Ishikawa (cell line): Measurements from ENCODE around the gene TMEM222.

Experiments
- CEBPB ChIP-seq: IDR thresholded peaks from 2 replicates; pipeline ENCODE4 v1.6.1; 2012
- CREB1 ChIP-seq: IDR thresholded peaks from 2 replicates; pipeline ENCODE4 v1.6.1; 2012; ENCODE audit warnings: low read depth
- EGR1 ChIP-seq: IDR thresholded peaks from 2 replicates; pipeline ENCODE4 v1.6.1; 2012
- EP300 ChIP-seq: IDR thresholded peaks from 2 replicates; pipeline ENCODE4 v1.6.1; 2012; ENCODE audit warnings: borderline replicate concordance
- FOXM1 ChIP-seq: IDR thresholded peaks from 2 replicates; pipeline ENCODE4 v1.6.1; 2012; ENCODE audit warnings: low read depth, borderline replicate concordance
- NFIC ChIP-seq: IDR thresholded peaks from 2 replicates; pipeline ENCODE4 v1.6.1; 2012
- RAD21 ChIP-seq: IDR thresholded peaks from 2 replicates; pipeline ENCODE4 v1.6.1; 2012; ENCODE audit warnings: low read depth
- TAF1 ChIP-seq: IDR thresholded peaks from 2 replicates; pipeline ENCODE4 v1.6.1; 2012; ENCODE audit warnings: low read depth, mild to moderate bottlenecking
- TCF12 ChIP-seq: IDR thresholded peaks from 2 replicates; pipeline ENCODE4 v1.6.1; 2012; ENCODE audit warnings: low read depth
- TEAD4 ChIP-seq: IDR thresholded peaks from 2 replicates; pipeline ENCODE4 v1.6.1; 2012
- YY1 ChIP-seq: IDR thresholded peaks from 2 replicates; pipeline ENCODE4 v1.6.1; 2012; ENCODE audit warnings: low read depth
- ZBTB7A ChIP-seq: IDR thresholded peaks from 2 replicates; pipeline ENCODE4 v1.6.1; 2012; ENCODE audit warnings: low read depth
- TF ChIP-seq, protein P1 (sequence below): IDR thresholded peaks from 2 replicates; pipeline ENCODE4 v1.6.1; 2012
- TF ChIP-seq, protein P2 (sequence below): IDR thresholded peaks from 2 replicates; pipeline ENCODE4 v1.6.1; 2012
- TF ChIP-seq, protein P3 (sequence below): IDR thresholded peaks from 2 replicates; pipeline ENCODE4 v1.6.1; 2012; ENCODE audit warnings: low read depth, mild to moderate bottlenecking

TMEM222 gene

DNA sequence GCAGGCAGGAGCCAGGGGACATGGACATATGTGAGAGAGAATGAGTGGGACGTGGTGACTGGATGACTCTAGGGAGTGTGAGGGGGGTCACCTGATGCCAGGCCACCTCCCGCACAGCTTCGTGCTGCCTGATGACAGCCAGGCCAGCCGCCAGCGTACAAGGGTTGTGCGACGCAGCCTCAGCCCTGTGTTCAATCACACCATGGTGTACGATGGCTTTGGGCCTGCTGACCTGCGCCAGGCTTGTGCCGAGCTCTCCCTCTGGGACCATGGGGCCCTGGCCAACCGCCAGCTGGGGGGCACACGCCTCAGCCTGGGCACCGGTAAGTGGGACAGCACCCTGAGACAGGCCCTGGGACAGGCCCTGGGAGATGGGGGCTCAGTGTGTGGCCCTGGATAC, 31.2 kb downstream of the TMEM222 start:
- TF ChIP-seq YY1 (no peak), EP300 (no peak), NFIC (no peak), ZBTB7A (no peak), FOXM1 (no peak), CREB1 (no peak), TEAD4 (no peak), EGR1 (no peak)
- TF ChIP-seq, protein P1, sequence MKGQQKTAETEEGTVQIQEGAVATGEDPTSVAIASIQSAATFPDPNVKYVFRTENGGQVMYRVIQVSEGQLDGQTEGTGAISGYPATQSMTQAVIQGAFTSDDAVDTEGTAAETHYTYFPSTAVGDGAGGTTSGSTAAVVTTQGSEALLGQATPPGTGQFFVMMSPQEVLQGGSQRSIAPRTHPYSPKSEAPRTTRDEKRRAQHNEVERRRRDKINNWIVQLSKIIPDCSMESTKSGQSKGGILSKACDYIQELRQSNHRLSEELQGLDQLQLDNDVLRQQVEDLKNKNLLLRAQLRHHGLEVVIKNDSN = no peak

DNA sequence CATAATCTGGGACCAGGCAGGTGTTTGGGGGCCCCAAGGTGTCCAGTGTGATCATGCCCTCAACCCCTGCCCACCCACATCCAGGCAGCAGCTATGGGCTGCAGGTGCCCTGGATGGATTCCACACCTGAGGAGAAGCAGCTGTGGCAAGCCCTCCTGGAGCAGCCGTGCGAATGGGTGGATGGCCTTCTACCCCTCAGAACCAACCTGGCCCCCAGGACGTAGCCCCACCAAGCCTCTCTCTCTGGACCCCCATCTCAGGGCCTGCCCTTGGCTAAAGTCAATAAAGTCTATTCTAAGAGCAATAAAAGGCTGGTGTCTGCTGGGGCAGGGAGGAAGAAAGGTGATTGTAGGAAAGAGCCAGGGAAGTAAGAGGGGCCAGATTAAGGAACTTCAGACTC, 31.7 kb downstream of the TMEM222 start:
- TF ChIP-seq CREB1 (no peak), RAD21 (no peak), FOXM1 (no peak), YY1 (no peak), ZBTB7A (no peak), NFIC (no peak), TEAD4 (no peak), EGR1 (no peak), TCF12 (no peak), EP300 (no peak), CEBPB (no peak), TAF1 (no peak)
- TF ChIP-seq, protein P2, sequence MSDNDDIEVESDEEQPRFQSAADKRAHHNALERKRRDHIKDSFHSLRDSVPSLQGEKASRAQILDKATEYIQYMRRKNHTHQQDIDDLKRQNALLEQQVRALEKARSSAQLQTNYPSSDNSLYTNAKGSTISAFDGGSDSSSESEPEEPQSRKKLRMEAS = no peak
- TF ChIP-seq, protein P1 = no peak
- TF ChIP-seq, protein P3, sequence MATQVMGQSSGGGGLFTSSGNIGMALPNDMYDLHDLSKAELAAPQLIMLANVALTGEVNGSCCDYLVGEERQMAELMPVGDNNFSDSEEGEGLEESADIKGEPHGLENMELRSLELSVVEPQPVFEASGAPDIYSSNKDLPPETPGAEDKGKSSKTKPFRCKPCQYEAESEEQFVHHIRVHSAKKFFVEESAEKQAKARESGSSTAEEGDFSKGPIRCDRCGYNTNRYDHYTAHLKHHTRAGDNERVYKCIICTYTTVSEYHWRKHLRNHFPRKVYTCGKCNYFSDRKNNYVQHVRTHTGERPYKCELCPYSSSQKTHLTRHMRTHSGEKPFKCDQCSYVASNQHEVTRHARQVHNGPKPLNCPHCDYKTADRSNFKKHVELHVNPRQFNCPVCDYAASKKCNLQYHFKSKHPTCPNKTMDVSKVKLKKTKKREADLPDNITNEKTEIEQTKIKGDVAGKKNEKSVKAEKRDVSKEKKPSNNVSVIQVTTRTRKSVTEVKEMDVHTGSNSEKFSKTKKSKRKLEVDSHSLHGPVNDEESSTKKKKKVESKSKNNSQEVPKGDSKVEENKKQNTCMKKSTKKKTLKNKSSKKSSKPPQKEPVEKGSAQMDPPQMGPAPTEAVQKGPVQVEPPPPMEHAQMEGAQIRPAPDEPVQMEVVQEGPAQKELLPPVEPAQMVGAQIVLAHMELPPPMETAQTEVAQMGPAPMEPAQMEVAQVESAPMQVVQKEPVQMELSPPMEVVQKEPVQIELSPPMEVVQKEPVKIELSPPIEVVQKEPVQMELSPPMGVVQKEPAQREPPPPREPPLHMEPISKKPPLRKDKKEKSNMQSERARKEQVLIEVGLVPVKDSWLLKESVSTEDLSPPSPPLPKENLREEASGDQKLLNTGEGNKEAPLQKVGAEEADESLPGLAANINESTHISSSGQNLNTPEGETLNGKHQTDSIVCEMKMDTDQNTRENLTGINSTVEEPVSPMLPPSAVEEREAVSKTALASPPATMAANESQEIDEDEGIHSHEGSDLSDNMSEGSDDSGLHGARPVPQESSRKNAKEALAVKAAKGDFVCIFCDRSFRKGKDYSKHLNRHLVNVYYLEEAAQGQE = no peak

DNA sequence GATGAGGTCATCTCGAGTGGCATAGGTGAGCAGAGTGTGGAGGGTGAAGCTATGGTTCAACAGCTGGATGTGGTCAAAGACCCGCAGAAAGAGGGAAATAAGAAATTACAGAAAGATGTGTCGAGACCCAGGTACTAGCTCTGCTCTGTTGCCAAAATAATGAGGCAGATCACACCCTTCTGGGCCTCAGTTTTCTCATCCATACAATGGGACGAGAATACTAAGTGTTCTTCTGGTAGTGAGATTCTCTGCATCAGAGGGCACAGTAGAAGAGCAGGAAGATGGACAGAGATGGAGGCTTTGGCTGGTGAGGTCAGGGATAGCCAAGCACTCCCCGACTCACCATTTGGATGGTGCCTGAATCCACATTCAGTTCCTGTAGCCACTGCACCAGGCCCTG, 33.7 kb downstream of the TMEM222 start:
- no peak for TF ChIP-seq EGR1
- TF ChIP-seq EP300 = no peak
- no peak for TF ChIP-seq TCF12
- TF ChIP-seq NFIC = no peak
- no peak for TF ChIP-seq TAF1
- no peak for TF ChIP-seq YY1
- TF ChIP-seq, protein P2 = no peak
- no peak for TF ChIP-seq CEBPB
- no peak for TF ChIP-seq RAD21
- no peak for TF ChIP-seq ZBTB7A
- TF ChIP-seq, protein P1 = no peak
- no peak for TF ChIP-seq TEAD4
- TF ChIP-seq CREB1 = no peak
- TF ChIP-seq FOXM1 = no peak
- TF ChIP-seq, protein P3 = no peak

GRCh38 chr1:27356277-27356618, 34.3 kb downstream of the TMEM222 start:
- TF ChIP-seq ZBTB7A (no peak), TEAD4 (no peak), EP300 (no peak), CEBPB (no peak), TCF12 (no peak), CREB1 (no peak), NFIC (no peak), FOXM1 (no peak), TAF1 (no peak), RAD21 (no peak)
- TF ChIP-seq, protein P2 = no peak
- TF ChIP-seq, protein P3 = no peak
